HEK293 (cell line): Measurements from ENCODE around the gene SORCS3.

ENCODE experiments used
- CTCF ChIA-PET: fragments of 350-600 bp; formaldehyde crosslinking; extraction: SDS; loops from one replicate; lab custom pipeline; 2021; ENCODE audit warnings: antibody characterized with exemption; lab: Yijun Ruan, JAX
- POLR2A ChIA-PET: fragments of 300-600 bp; formaldehyde crosslinking; extraction: SDS; loops from one replicate; lab custom pipeline; 2020; ENCODE audit warnings: antibody characterized with exemption, inconsistent platforms; lab: Yijun Ruan, JAX
- H3K27ac ChIP-seq: fragments of 200-500 bp; sonication (Bioruptor generic); 2 replicates; pipeline ENCODE4 v1.5.1; 2014; ENCODE audit warnings: low read depth, low read length, control low read depth, inconsistent platforms; ENCODE audit errors: extremely low read depth
- H3K36me3 ChIP-seq, 2 experiments: fragments of 200-500 bp in 1 of 2; sonication (Bioruptor generic) in 1 of 2; 1 replicate in 1 of 2; 2 replicates in 1 of 2; pipeline ENCODE4 v1.5.1; 2014 to 2017; ENCODE audit warnings: inconsistent platforms in 2 of 2, low read length in 2 of 2; ENCODE audit not compliant: control insufficient read depth in 2 of 2, insufficient read depth in 1 of 2
- H3K4me1 ChIP-seq: fragments of 200-500 bp; sonication (Bioruptor generic); 2 replicates; pipeline ENCODE4 v1.5.1; 2014; ENCODE audit warnings: mild to moderate bottlenecking, low read length, inconsistent platforms; ENCODE audit not compliant: control insufficient read depth, insufficient read depth
- H3K4me3 ChIP-seq: 2 replicates; pipeline ENCODE4 v1.5.1; 2011; ENCODE audit warnings: low read depth, mild to moderate bottlenecking, control low read depth, low read length, moderate library complexity
- H3K9me3 ChIP-seq: fragments of 200-500 bp; sonication (Bioruptor generic); 2 replicates; pipeline ENCODE4 v1.5.1; 2014; ENCODE audit warnings: low read depth, low read length, inconsistent platforms; ENCODE audit not compliant: control insufficient read depth, insufficient read depth
- BCL11A ChIP-seq: fragments of 450-650 bp; formaldehyde crosslinking; IDR thresholded peaks from 2 replicates; pipeline ENCODE4 v1.5.1; 2016; ENCODE audit warnings: low read depth, missing biosample characterization, missing genetic modification characterization
- FEZF1 ChIP-seq: fragments of 450-650 bp; formaldehyde crosslinking; IDR thresholded peaks from 2 replicates; pipeline ENCODE4 v1.5.1; 2016; ENCODE audit warnings: missing biosample characterization, missing genetic modification characterization
- KLF7 ChIP-seq: fragments of 450-650 bp; formaldehyde crosslinking; IDR thresholded peaks from 2 replicates; pipeline ENCODE4 v1.5.1; 2016; ENCODE audit warnings: missing biosample characterization, missing genetic modification characterization, borderline replicate concordance
- MYNN ChIP-seq: fragments of 450-650 bp; formaldehyde crosslinking; IDR thresholded peaks from 2 replicates; pipeline ENCODE4 v1.5.1; 2016; ENCODE audit warnings: missing biosample characterization, missing genetic modification characterization, borderline replicate concordance
- PRDM2 ChIP-seq: fragments of 450-650 bp; formaldehyde crosslinking; IDR thresholded peaks from 2 replicates; pipeline ENCODE4 v1.5.1; 2016; ENCODE audit warnings: missing biosample characterization, missing genetic modification characterization, borderline replicate concordance
- REPIN1 ChIP-seq: fragments of 450-650 bp; formaldehyde crosslinking; IDR thresholded peaks from 2 replicates; pipeline ENCODE4 v1.5.1; 2017; ENCODE audit warnings: missing biosample characterization, missing genetic modification characterization, low read depth
- ZBTB48 ChIP-seq: fragments of 450-650 bp; formaldehyde crosslinking; IDR thresholded peaks from 2 replicates; pipeline ENCODE4 v1.5.1; 2016; ENCODE audit warnings: missing biosample characterization, missing genetic modification characterization
- ZFP3 ChIP-seq: fragments of 450-650 bp; formaldehyde crosslinking; IDR thresholded peaks from 2 replicates; pipeline ENCODE4 v1.5.1; 2016; ENCODE audit warnings: low read depth, missing biosample characterization, missing genetic modification characterization
- ZNF133 ChIP-seq: fragments of 450-650 bp; formaldehyde crosslinking; IDR thresholded peaks from 2 replicates; pipeline ENCODE4 v1.5.1; 2016; ENCODE audit warnings: missing biosample characterization, missing genetic modification characterization
- ZNF184 ChIP-seq: fragments of 450-650 bp; IDR thresholded peaks from 2 replicates; pipeline ENCODE4 v1.5.1; 2018; ENCODE audit warnings: missing biosample characterization, mild to moderate bottlenecking, missing genetic modification characterization
- ZNF202 ChIP-seq: fragments of 450-650 bp; formaldehyde crosslinking; IDR thresholded peaks from 2 replicates; pipeline ENCODE4 v1.5.1; 2016; ENCODE audit warnings: missing biosample characterization, missing genetic modification characterization, borderline replicate concordance
- ZNF239 ChIP-seq: fragments of 450-650 bp; formaldehyde crosslinking; IDR thresholded peaks from 2 replicates; pipeline ENCODE4 v1.5.1; 2016; ENCODE audit warnings: missing biosample characterization, missing genetic modification characterization
- ZNF302 ChIP-seq: fragments of 450-650 bp; formaldehyde crosslinking; IDR thresholded peaks from 2 replicates; pipeline ENCODE4 v1.5.1; 2016; ENCODE audit warnings: missing biosample characterization, missing genetic modification characterization, low read depth
- ZNF362 ChIP-seq: fragments of 450-650 bp; formaldehyde crosslinking; IDR thresholded peaks from 2 replicates; pipeline ENCODE4 v1.5.1; 2016; ENCODE audit warnings: missing biosample characterization, missing genetic modification characterization
- ZNF426 ChIP-seq: fragments of 450-650 bp; formaldehyde crosslinking; IDR thresholded peaks from 2 replicates; pipeline ENCODE4 v1.5.1; 2017; ENCODE audit warnings: missing biosample characterization, missing genetic modification characterization, mild to moderate bottlenecking, inconsistent platforms, moderate library complexity
- ZNF513 ChIP-seq: fragments of 450-650 bp; IDR thresholded peaks from 2 replicates; pipeline ENCODE4 v1.5.1; 2018; ENCODE audit warnings: missing biosample characterization, missing genetic modification characterization
- ZNF529 ChIP-seq: fragments of 450-650 bp; formaldehyde crosslinking; IDR thresholded peaks from 2 replicates; pipeline ENCODE4 v1.5.1; 2017; ENCODE audit warnings: missing genetic modification characterization, missing biosample characterization; ENCODE audit not compliant: insufficient replicate concordance
- ZNF558 ChIP-seq: fragments of 450-650 bp; formaldehyde crosslinking; IDR thresholded peaks from 2 replicates; pipeline ENCODE4 v1.5.1; 2016; ENCODE audit warnings: missing biosample characterization, missing genetic modification characterization
- ZNF624 ChIP-seq: fragments of 450-650 bp; formaldehyde crosslinking; IDR thresholded peaks from 2 replicates; pipeline ENCODE4 v1.5.1; 2017; ENCODE audit warnings: missing biosample characterization, missing genetic modification characterization
- ZNF76 ChIP-seq: fragments of 450-650 bp; formaldehyde crosslinking; IDR thresholded peaks from 2 replicates; pipeline ENCODE4; 2016; ENCODE audit warnings: low read depth, missing biosample characterization, missing genetic modification characterization, borderline replicate concordance
- ZNF768 ChIP-seq: fragments of 450-650 bp; formaldehyde crosslinking; IDR thresholded peaks from 2 replicates; pipeline ENCODE4 v1.5.1; 2018; ENCODE audit warnings: missing biosample characterization, mild to moderate bottlenecking, missing genetic modification characterization
- TF ChIP-seq, protein P1 (sequence below): fragments of 450-650 bp; formaldehyde crosslinking; IDR thresholded peaks from 2 replicates; pipeline ENCODE4 v1.5.1; 2016; ENCODE audit warnings: missing biosample characterization, missing genetic modification characterization, low read depth

Gene SORCS3

GRCh38 chr10:105096316-105096715, 455.2 kb downstream of the SORCS3 start (continued):
- no peak for TF ChIP-seq PRDM2 (tag by site-specific recombination)
- no peak for TF ChIP-seq BCL11A
- TF ChIP-seq KLF7 (tag by site-specific recombination): no peak
- no peak for TF ChIP-seq FEZF1
- no peak for TF ChIP-seq ZNF76 (tag by site-specific recombination)
- TF ChIP-seq, protein P1, sequence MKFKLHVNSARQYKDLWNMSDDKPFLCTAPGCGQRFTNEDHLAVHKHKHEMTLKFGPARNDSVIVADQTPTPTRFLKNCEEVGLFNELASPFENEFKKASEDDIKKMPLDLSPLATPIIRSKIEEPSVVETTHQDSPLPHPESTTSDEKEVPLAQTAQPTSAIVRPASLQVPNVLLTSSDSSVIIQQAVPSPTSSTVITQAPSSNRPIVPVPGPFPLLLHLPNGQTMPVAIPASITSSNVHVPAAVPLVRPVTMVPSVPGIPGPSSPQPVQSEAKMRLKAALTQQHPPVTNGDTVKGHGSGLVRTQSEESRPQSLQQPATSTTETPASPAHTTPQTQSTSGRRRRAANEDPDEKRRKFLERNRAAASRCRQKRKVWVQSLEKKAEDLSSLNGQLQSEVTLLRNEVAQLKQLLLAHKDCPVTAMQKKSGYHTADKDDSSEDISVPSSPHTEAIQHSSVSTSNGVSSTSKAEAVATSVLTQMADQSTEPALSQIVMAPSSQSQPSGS (tag by site-specific recombination): no peak
- TF ChIP-seq ZFP3: no peak
- TF ChIP-seq ZNF529: no peak

GRCh38 chr10:105102977-105103376, 461.9 kb downstream of the SORCS3 start:
- H3K27ac ChIP-seq: no peak overlapping the region
- no peaks in the 10 kb centered on the region for H3K4me1 ChIP-seq
- CTCF ChIA-PET: no interaction called here
- TF ChIP-seq ZNF239 (no peak), ZNF558 (tag by site-specific recombination) (no peak), ZNF133 (no peak)
- H3K4me3 ChIP-seq: no peak overlapping the region
- H3K36me3 ChIP-seq: no peaks in the 10 kb centered on the region
- POLR2A ChIA-PET: no interaction called here
- no peaks in the 10 kb centered on the region for H3K9me3 ChIP-seq

GRCh38 chr10:105104297-105104696, 463.2 kb downstream of the SORCS3 start:
- Histone ChIP-seq H3K4me3 (no peak overlapping the region), H3K4me1 (no peaks in the 10 kb centered on the region), H3K36me3 (no peaks in the 10 kb centered on the region), H3K27ac (no peak overlapping the region), H3K9me3 (no peaks in the 10 kb centered on the region)
- CTCF ChIA-PET: no interaction called here
- POLR2A ChIA-PET: no interaction called here
- TF ChIP-seq ZNF362 (no peak), MYNN (tag by site-specific recombination) (no peak), ZNF624 (no peak), ZNF184 (tag by site-specific recombination) (no peak), ZNF302 (tag by site-specific recombination) (no peak), ZNF202 (no peak), REPIN1 (no peak), ZBTB48 (no peak), ZNF426 (no peak), ZNF513 (tag by site-specific recombination) (no peak), ZNF768 (no peak)
- TF ChIP-seq, protein P1 (tag by site-specific recombination): no peak
